OCI-LY1 (cell line): ENCODE measurements around the gene CLP1.
A peak's percentile ranks its signal among the peaks of the same experiment; 100 is the strongest.

Source experiments
- H2AFZ ChIP-seq: fragments of 200-600 bp; sonication (generic), shearing (Covaris generic); 2 replicates; pipeline ENCODE4 v1.6.0; 2014; ENCODE audit warnings: antibody characterized with exemption, mild to moderate bottlenecking, low read length
- H3F3A ChIP-seq: fragments of 200-600 bp; sonication (generic), shearing (Covaris generic); 2 replicates; pipeline ENCODE4 v1.6.0; 2014; ENCODE audit warnings: mild to moderate bottlenecking, antibody characterized with exemption, low read length, moderate library complexity; ENCODE audit not compliant: insufficient read depth
- H3K27ac ChIP-seq: fragments of 200-600 bp; sonication (generic); 2 replicates; pipeline ENCODE4 v1.5.1; 2014; ENCODE audit warnings: low read length, mixed run types, mild to moderate bottlenecking, low read depth; ENCODE audit not compliant: poor library complexity, severe bottlenecking
- H3K27me3 ChIP-seq: fragments of 200-600 bp; sonication (generic); 2 replicates; pipeline ENCODE4 v1.6.0; 2014; ENCODE audit warnings: antibody characterized with exemption, mild to moderate bottlenecking, low read length, moderate library complexity; ENCODE audit not compliant: insufficient read depth
- H3K36me3 ChIP-seq: fragments of 200-600 bp; sonication (generic); 2 replicates; pipeline ENCODE4 v1.6.1; 2014; ENCODE audit warnings: mild to moderate bottlenecking, antibody characterized with exemption, low read length, moderate library complexity, mixed read lengths; ENCODE audit not compliant: insufficient read depth
- H3K4me1 ChIP-seq: fragments of 200-600 bp; sonication (generic); 2 replicates; pipeline ENCODE4 v1.5.1; 2014; ENCODE audit warnings: mild to moderate bottlenecking, low read length, moderate library complexity; ENCODE audit not compliant: insufficient read depth, severe bottlenecking
- H3K4me2 ChIP-seq: fragments of 200-600 bp; sonication (generic), shearing (Covaris generic); 2 replicates; pipeline ENCODE4 v1.6.1; 2014; ENCODE audit warnings: low read length
- H3K4me3 ChIP-seq: fragments of 200-600 bp; sonication (generic); 2 replicates; pipeline ENCODE4 v1.5.1; 2014; ENCODE audit warnings: low read length, low read depth, mild to moderate bottlenecking, mixed read lengths; ENCODE audit not compliant: poor library complexity, severe bottlenecking
- H3K79me2 ChIP-seq: fragments of 200-600 bp; shearing (Covaris generic); 2 replicates; pipeline ENCODE4 v1.6.1; 2016; ENCODE audit warnings: mixed run types, low read length, mixed read lengths; ENCODE audit not compliant: insufficient read depth
- H3K9ac ChIP-seq: fragments of 200-600 bp; sonication (generic), shearing (Covaris generic); 2 replicates; pipeline ENCODE4 v1.6.1; 2014; ENCODE audit warnings: mild to moderate bottlenecking, low read length, mixed read lengths
- H3K9me2 ChIP-seq: fragments of 200-600 bp; sonication (generic), shearing (Covaris generic); 2 replicates; pipeline ENCODE4 v1.6.1; 2014; ENCODE audit warnings: low read depth, mild to moderate bottlenecking, low read length, mixed read lengths
- H3K9me3 ChIP-seq: fragments of 200-600 bp; shearing (Covaris generic); 2 replicates; pipeline ENCODE4 v1.6.1; 2014; ENCODE audit warnings: low read length, mixed read lengths
- H4K20me1 ChIP-seq: fragments of 200-600 bp; sonication (generic), shearing (Covaris generic); 2 replicates; pipeline ENCODE4 v1.6.0; 2016; ENCODE audit warnings: mild to moderate bottlenecking, low read length; ENCODE audit not compliant: insufficient read depth
- CTCF ChIP-seq: fragments of 200-600 bp; sonication (generic), shearing (Covaris generic); IDR thresholded peaks from 2 replicates; pipeline ENCODE4 v1.5.1; 2017; ENCODE audit warnings: mild to moderate bottlenecking, antibody characterized with exemption, low read length, moderate library complexity, mixed read lengths
- EZH2 ChIP-seq: fragments of 200-600 bp; sonication (generic), shearing (Covaris generic); IDR thresholded peaks from 2 replicates; pipeline ENCODE4 v1.8.0; 2017; ENCODE audit warnings: borderline replicate concordance, mixed run types, mild to moderate bottlenecking, antibody characterized with exemption, low read length, moderate library complexity, mixed read lengths

CLP1 gene

GRCh38 chr11:57641011-57641807, 16.4 kb upstream of the CLP1 start:
- no peaks in the 10 kb centered on the region for H3F3A ChIP-seq
- no peaks in the 10 kb centered on the region for H3K9me2 ChIP-seq
- H4K20me1 ChIP-seq: no peaks in the 10 kb centered on the region
- H3K36me3 ChIP-seq: no peaks in the 10 kb centered on the region
- H3K79me2 ChIP-seq: no peaks in the 10 kb centered on the region
- no peak overlapping the region for H3K4me2 ChIP-seq
- H3K4me1 ChIP-seq: no peaks in the 10 kb centered on the region
- H2AFZ ChIP-seq: no peak overlapping the region
- no peak overlapping the region for H3K27ac ChIP-seq
- H3K9me3 ChIP-seq: no peaks in the 10 kb centered on the region
- peaks cover 5% of the 10 kb centered on the region; the same call in 1 of the 2 replicates for H3K27me3 ChIP-seq
- peak; percentile 59 for TF ChIP-seq CTCF
- no peak for TF ChIP-seq EZH2
- H3K9ac ChIP-seq: no peak overlapping the region
- no peak overlapping the region for H3K4me3 ChIP-seq

- Histone ChIP-seq H4K20me1 (no peaks in the 10 kb centered on the region), H3K9me2 (no peaks in the 10 kb centered on the region), H3K4me1 (no peaks in the 10 kb centered on the region), H3K9me3 (no peaks in the 10 kb centered on the region), H3K4me3 (no peak overlapping the region), H3K36me3 (no peaks in the 10 kb centered on the region), H3K9ac (no peak overlapping the region), H3K79me2 (no peaks in the 10 kb centered on the region), H3K4me2 (no peak overlapping the region), H3K27me3 (no peaks in the 10 kb centered on the region; the same call in 1 of the 2 replicates), H3F3A (no peaks in the 10 kb centered on the region), H3K27ac (no peak overlapping the region), H2AFZ (no peak overlapping the region)
- no peak for TF ChIP-seq EZH2
These were observed 13.8 kb upstream of the CLP1 start for GRCh38 chr11:57643802-57644201.

- Histone ChIP-seq H3K27ac (no peak overlapping the region), H3F3A (no peaks in the 10 kb centered on the region), H2AFZ (no peak overlapping the region), H3K4me3 (no peak overlapping the region), H3K27me3 (no peaks in the 10 kb centered on the region; the same call in 1 of the 2 replicates), H3K9ac (no peak overlapping the region), H3K79me2 (no peaks in the 10 kb centered on the region), H4K20me1 (no peaks in the 10 kb centered on the region), H3K4me2 (no peak overlapping the region), H3K9me2 (no peaks in the 10 kb centered on the region), H3K4me1 (no peaks in the 10 kb centered on the region), H3K9me3 (no peaks in the 10 kb centered on the region), H3K36me3 (no peaks in the 10 kb centered on the region)
- TF ChIP-seq EZH2 (no peak), CTCF (peak; percentile 84)
These were observed 12.5 kb upstream of the CLP1 start for GRCh38 chr11:57644748-57645688.
